GM12892 (cell line): ENCODE results near the gene PDE3A.

Experiments
- POLR2A ChIP-seq: IDR thresholded peaks from 2 replicates; pipeline ENCODE4 v1.6.1; 2011; ENCODE audit warnings: low read depth, low read length, control low read depth
- POLR2AphosphoS5 ChIP-seq: IDR thresholded peaks from 2 replicates; pipeline ENCODE4 v1.6.1; 2011; ENCODE audit warnings: low read depth, low read length, control low read depth
- TAF1 ChIP-seq: IDR thresholded peaks from 2 replicates; pipeline ENCODE4 v1.6.1; 2011; ENCODE audit warnings: low read depth, mild to moderate bottlenecking, control low read depth, low read length, borderline replicate concordance

DNA sequence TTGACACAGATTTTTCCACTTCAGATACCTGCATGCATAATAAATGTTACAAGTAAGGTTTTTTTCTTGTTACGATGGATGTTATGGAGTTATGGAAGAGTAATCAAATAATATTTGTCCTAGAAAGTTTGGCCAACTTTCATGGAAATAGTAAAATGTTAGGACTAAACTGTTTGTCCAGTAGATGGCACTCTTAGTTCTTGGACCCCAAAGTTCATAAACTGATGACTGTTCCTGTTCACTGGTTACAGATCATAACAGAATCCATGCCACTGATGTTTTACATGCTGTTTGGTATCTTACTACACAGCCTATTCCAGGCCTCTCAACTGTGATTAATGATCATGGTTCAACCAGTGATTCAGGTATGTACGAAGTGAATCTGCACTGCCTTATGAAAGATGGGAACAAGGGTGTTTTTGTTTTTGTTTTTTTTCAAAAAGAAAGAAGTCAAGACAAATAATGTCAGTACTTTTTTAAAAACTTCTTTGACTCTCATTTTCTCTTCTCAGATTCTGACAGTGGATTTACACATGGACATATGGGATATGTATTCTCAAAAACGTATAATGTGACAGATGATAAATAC is 278.0 kb downstream of the PDE3A start:
- TF ChIP-seq POLR2A (no peak), TAF1 (no peak), POLR2AphosphoS5 (no peak)
